ENCODE measurements around the gene CHIC2. TPM values are rescaled to one million over a fixed set of nuclear protein-coding genes. Genes with fewer than 3 reads are reported as not detected.

CHIC2 gene
- polyA plus RNA-seq, 1 experiment = 15.6 TPM

GRCh38 chr4:54016504-54016903, 47.9 kb downstream of the CHIC2 start:
- ChIA-PET POLR2A (no interaction called here), CTCF (interaction anchor here (1.1 kb wide), 1 partner anchor 216 kb away, joined by 3 read pairs; no protein-coding TSS in a partner anchor)
- no peak for TF ChIP-seq CTCF (IDR thresholded peaks at IDR 0.05; ENCODE audit: insufficient read depth, low read depth, low read length)
- no peak overlapping the region for H3K4me3 ChIP-seq (ENCODE audit: low read depth, low read length)
- H3K36me3 ChIP-seq (ENCODE audit: control insufficient read depth, insufficient read depth, low read length) = no peaks in the 10 kb centered on the region
- no peak for DNase-seq (ENCODE audit: low read depth)
- H3K27me3 ChIP-seq (ENCODE audit: control insufficient read depth, insufficient read depth, low read length) = no peaks in the 10 kb centered on the region

- Histone ChIP-seq H3K4me3 (ENCODE audit: low read depth, low read length) (no peak overlapping the region), H3K36me3 (ENCODE audit: control insufficient read depth, insufficient read depth, low read length) (no peaks in the 10 kb centered on the region), H3K27me3 (ENCODE audit: control insufficient read depth, insufficient read depth, low read length) (no peaks in the 10 kb centered on the region)
- TF ChIP-seq CTCF (IDR thresholded peaks at IDR 0.05; ENCODE audit: insufficient read depth, low read depth, low read length) = no peak
- no peak for DNase-seq (ENCODE audit: low read depth)
- ChIA-PET POLR2A (interaction anchor here (0.6 kb wide), 1 partner anchor 9 kb away, joined by 3 read pairs; no protein-coding TSS in a partner anchor), CTCF (interaction anchor here (1.1 kb wide), 1 partner anchor 202 kb away, joined by 3 read pairs; no protein-coding TSS in a partner anchor)
Measured at GRCh38 chr4:54015423-54016030, 48.9 kb downstream of the CHIC2 start.

- no peaks in the 10 kb centered on the region for H3K27me3 ChIP-seq (ENCODE audit: control insufficient read depth, insufficient read depth, low read length)
- ChIA-PET CTCF (interaction anchor here (1.1 kb wide), 1 partner anchor 202 kb away, joined by 3 read pairs; no protein-coding TSS in a partner anchor), POLR2A (no interaction called here)
- no peak for TF ChIP-seq CTCF (IDR thresholded peaks at IDR 0.05; ENCODE audit: insufficient read depth, low read depth, low read length)
- H3K4me3 ChIP-seq (ENCODE audit: low read depth, low read length) = no peak overlapping the region
- no peaks in the 10 kb centered on the region for H3K36me3 ChIP-seq (ENCODE audit: control insufficient read depth, insufficient read depth, low read length)
- DNase-seq (ENCODE audit: low read depth) = no peak
Measured at GRCh38 chr4:54014666-54015160, 49.7 kb downstream of the CHIC2 start.

- TF ChIP-seq CTCF (IDR thresholded peaks at IDR 0.05; ENCODE audit: insufficient read depth, low read depth, low read length) = no peak
- Histone ChIP-seq H3K27me3 (ENCODE audit: control insufficient read depth, insufficient read depth, low read length) (no peaks in the 10 kb centered on the region), H3K4me3 (ENCODE audit: low read depth, low read length) (no peak overlapping the region), H3K36me3 (ENCODE audit: control insufficient read depth, insufficient read depth, low read length) (no peaks in the 10 kb centered on the region)
- CTCF ChIA-PET = no interaction called here
- POLR2A ChIA-PET = no interaction called here
- no peak for DNase-seq (ENCODE audit: low read depth)
Measured at GRCh38 chr4:54011201-54011600, 53.2 kb downstream of the CHIC2 start.

- Histone ChIP-seq H3K36me3 (ENCODE audit: control insufficient read depth, insufficient read depth, low read length) (no peaks in the 10 kb centered on the region), H3K4me3 (ENCODE audit: low read depth, low read length) (no peak overlapping the region), H3K27me3 (ENCODE audit: control insufficient read depth, insufficient read depth, low read length) (no peaks in the 10 kb centered on the region)
- ChIA-PET CTCF (interaction anchor here (1.0 kb wide), 1 partner anchor 59 kb away, joined by 3 read pairs; no protein-coding TSS in a partner anchor), POLR2A (interaction anchor here (0.6 kb wide), 1 partner anchor 9 kb away, joined by 3 read pairs; no protein-coding TSS in a partner anchor)
- no peak for DNase-seq (ENCODE audit: low read depth)
- TF ChIP-seq CTCF (IDR thresholded peaks at IDR 0.05; ENCODE audit: insufficient read depth, low read depth, low read length) = no peak
Measured at GRCh38 chr4:54006755-54007154, 57.6 kb downstream of the CHIC2 start.
